Endothelial cell of umbilical vein (primary cell): Measurements from ENCODE around the gene ACD. TPM values are rescaled to one million over a fixed set of nuclear protein-coding genes. Genes with fewer than 3 reads are reported as not detected.

Source experiments
- BruUV-seq: library from RNA; stranded (reverse); fragments of 400-500 nt; replicated peaks from 2 replicates; lab custom pipeline; 2021; lab: Mats Ljungman, UMichigan
- CTCF ChIA-PET: fragments of 300-600, 350-600 bp; sonication (Branson Sonifier 250); formaldehyde crosslinking; loops from one replicate; lab custom pipeline; 2021; ENCODE audit warnings: antibody characterized with exemption, inconsistent platforms; lab: Charles Lee
- POLR2A ChIA-PET: fragments of 300-600, 350-600 bp; sonication (Branson Sonifier 250); formaldehyde crosslinking; loops from one replicate; lab custom pipeline; 2021; ENCODE audit warnings: antibody characterized with exemption, inconsistent platforms; lab: Charles Lee
- DNase-seq: peaks from one replicate; pipeline ENCODE4 v3.0.0-alpha.2; 2011; ENCODE audit warnings: low read depth, low spot score
- FAIRE-seq: peaks from 2 replicates; lab custom pipeline; 2011; peaks lifted over from hg19 to GRCh38; lab: Jason Lieb, UNC
- H2AFZ ChIP-seq: 2 replicates; pipeline ENCODE4 v1.6.0; 2012; ENCODE audit warnings: low read depth, low read length, control low read depth, inconsistent platforms
- H3K27ac ChIP-seq: 2 replicates; pipeline ENCODE4 v1.5.1; 2011; ENCODE audit warnings: low read depth, mild to moderate bottlenecking, control low read depth, low read length, moderate library complexity; ENCODE audit not compliant: insufficient read depth
- H3K27me3 ChIP-seq, 2 experiments: 2 replicates each; pipeline versions ENCODE4 v1.6.0 to v1.6.1; 2011; ENCODE audit warnings: low read length in 2 of 2, mixed read lengths in 1 of 2; ENCODE audit not compliant: control insufficient read depth in 2 of 2, insufficient read depth in 2 of 2
- H3K36me3 ChIP-seq, 2 experiments: 2 replicates in 1 of 2; 3 replicates in 1 of 2; pipeline ENCODE4 v1.5.1; 2011; ENCODE audit warnings: low read length in 2 of 2, mild to moderate bottlenecking in 1 of 2, moderate library complexity in 1 of 2; ENCODE audit not compliant: control insufficient read depth in 2 of 2, insufficient read depth in 2 of 2; ENCODE audit errors: extremely low read depth in 1 of 2
- H3K4me1 ChIP-seq: 3 replicates; pipeline ENCODE4 v1.5.1; 2011; ENCODE audit warnings: mild to moderate bottlenecking, low read length; ENCODE audit not compliant: control insufficient read depth, insufficient read depth; ENCODE audit errors: extremely low read depth
- H3K4me2 ChIP-seq: 2 replicates; pipeline ENCODE4 v1.6.1; 2011; ENCODE audit warnings: low read length, control low read depth, mixed read lengths; ENCODE audit not compliant: insufficient read depth
- H3K4me3 ChIP-seq, 3 experiments: fragments of 200-600 bp in 1 of 3; sonication (generic), shearing (Covaris generic) in 1 of 3; replicated peaks in 1 of 3; 2 replicates each; pipeline ENCODE4 v1.5.1; 2011 to 2016; ENCODE audit warnings: control low read depth in 3 of 3, low read length in 3 of 3, mild to moderate bottlenecking in 2 of 3, inconsistent platforms in 1 of 3, low read depth in 1 of 3, moderate library complexity in 1 of 3; ENCODE audit not compliant: insufficient read depth in 1 of 3
- H3K79me2 ChIP-seq: 2 replicates; pipeline ENCODE4 v1.6.0; 2012; ENCODE audit warnings: low read length, inconsistent platforms; ENCODE audit not compliant: control insufficient read depth, insufficient read depth
- H3K9ac ChIP-seq: replicated peaks from 2 replicates; pipeline ENCODE3; 2011; ENCODE audit warnings: low read length, control low read depth; ENCODE audit not compliant: insufficient read depth; ENCODE audit errors: extremely low read depth
- H3K9me1 ChIP-seq: replicated peaks from 3 replicates; pipeline ENCODE4 v1.6.0; 2011; ENCODE audit warnings: mild to moderate bottlenecking, low read length; ENCODE audit not compliant: control insufficient read depth, insufficient read depth; ENCODE audit errors: extremely low read depth
- H3K9me3 ChIP-seq: replicated peaks from 2 replicates; pipeline ENCODE4 v1.5.1; 2012; ENCODE audit warnings: low read length, inconsistent platforms; ENCODE audit not compliant: control insufficient read depth, insufficient read depth
- H4K20me1 ChIP-seq: replicated peaks from 2 replicates; pipeline ENCODE3; 2011; ENCODE audit warnings: mild to moderate bottlenecking, low read length; ENCODE audit not compliant: control insufficient read depth, insufficient read depth; ENCODE audit errors: extremely low read depth
- JUN ChIP-seq: IDR thresholded peaks from 2 replicates; pipeline ENCODE4 v1.6.1; 2011; ENCODE audit warnings: borderline replicate concordance, low read depth; ENCODE audit not compliant: insufficient read length, insufficient read depth
- MAX ChIP-seq: IDR thresholded peaks from 2 replicates; pipeline ENCODE4 v1.6.1; 2011; ENCODE audit not compliant: insufficient read depth, insufficient read length
- dilution Hi-C: fragments of 300-500 bp; cut with MboI; formaldehyde crosslinking; loops from one replicate; pipeline ENCODE4 v1.15.0; 2019; ENCODE audit warnings: low sequenced_read_pairs; ENCODE audit not compliant: extremely low pct_ligation_motif_present
- intact Hi-C: fragments of 100-400 bp; cut with micrococcal nuclease; formaldehyde crosslinking; loops from one replicate; pipeline ENCODE4 v1.10.0; 2022
- polyA plus RNA-seq, 4 experiments: library from polyadenylated mRNA; depleted of rRNA in 3 of 4; stranded (reverse) in 3 of 4; unstranded in 1 of 4; fragments of >200 nt; gene quantifications; 2 replicates each; pipeline versions ENCODE4 v1.2.1 to v1.2.3, GENCODE V29; 2011 to 2012; ENCODE audit warnings: missing spikeins in 1 of 4
- total RNA-seq: library from RNA; stranded (reverse); gene quantifications from 2 replicates; pipeline ENCODE4 v1.2.3, GENCODE V29; 2021

The ACD gene
- total and polyA plus RNA-seq, 2 donors (not counting 3 experiments of a cell fraction or from before 2014, with no cell fraction given), result 24.4 to 36.0 TPM

- peaks cover 9 to 14% of the 10 kb centered on the region in 2 experiments for H3K27me3 ChIP-seq
- H3K4me1 ChIP-seq, result peaks cover 14% of the 10 kb centered on the region
- H3K9me3 ChIP-seq, result no peaks in the 10 kb centered on the region
- BruUV-seq, result no TSS peak
- no peak overlapping the region for H3K27ac ChIP-seq
- TF ChIP-seq JUN, result no peak
- no peaks in the 10 kb centered on the region for H3K9me1 ChIP-seq
- ChIA-PET CTCF (interaction anchor here (0.9 to 2.3 kb wide), 3 partner anchors 12 to 136 kb away, joined by 3 to 11 read pairs (median 5); partner anchors contain the start of gene CARMIL2), POLR2A (no interaction called here)
- H3K4me3 ChIP-seq, result no peak overlapping the region
- no peak for FAIRE-seq
- no peak overlapping the region for H3K4me2 ChIP-seq
- no peak overlapping the region for H3K9ac ChIP-seq
- H3K36me3 ChIP-seq, result no peaks in the 10 kb centered on the region
- no peaks in the 10 kb centered on the region for H3K79me2 ChIP-seq
- DNase-seq, result no peak
- intact Hi-C loops, result no loop called here
- H4K20me1 ChIP-seq, result no peaks in the 10 kb centered on the region
- no peak overlapping the region for H2AFZ ChIP-seq
- dilution Hi-C loops, result no loop called here
These were observed 2.9 kb downstream of the ACD start for GRCh38 chr16:67657017-67657608.

GRCh38 chr16:67656344-67657016 is 3.6 kb downstream of the ACD start:
- Histone ChIP-seq H3K9me1 (no peaks in the 10 kb centered on the region), H3K4me3 (no peak overlapping the region), H3K4me2 (no peak overlapping the region), H3K79me2 (no peaks in the 10 kb centered on the region), H3K27ac (no peak overlapping the region), H3K4me1 (peaks cover 14% of the 10 kb centered on the region), H3K9me3 (no peaks in the 10 kb centered on the region), H3K27me3 (peaks cover 11 to 14% of the 10 kb centered on the region in 2 experiments), H3K36me3 (no peaks in the 10 kb centered on the region), H3K9ac (no peak overlapping the region), H4K20me1 (no peaks in the 10 kb centered on the region), H2AFZ (no peak overlapping the region)
- intact Hi-C loops (no loop called here), dilution Hi-C loops (no loop called here)
- TF ChIP-seq MAX, result no peak
- DNase-seq, result no peak
- no peak for FAIRE-seq
- ChIA-PET POLR2A (no interaction called here), CTCF (interaction anchor here (0.9 to 2.1 kb wide), 2 partner anchors 11 to 109 kb away, joined by 3 to 5 read pairs; partner anchors contain the start of gene CARMIL2)
- BruUV-seq, result no TSS peak
